DND-41 (cell line): ENCODE data around the gene JMJD6.

Experiments
- ATAC-seq: fragments of 200-7000 bp; cut with Tn5 transposase; 3 replicates; pipeline ENCODE4 v1.9.1; 2021; ENCODE audit warnings: low read depth; ENCODE audit not compliant: insufficient read depth
- DNase-seq: peaks from one replicate; pipeline ENCODE4 v3.0.0-alpha.2; 2020
- H2AFZ ChIP-seq: 2 replicates; pipeline ENCODE4 v1.6.0; 2012; ENCODE audit warnings: low read depth, low read length
- H3K27ac ChIP-seq: 2 replicates; pipeline ENCODE4 v1.5.1; 2012; ENCODE audit warnings: low read length, inconsistent platforms
- H3K27me3 ChIP-seq: fragments of 200-600 bp; sonication (generic); 2 replicates; pipeline ENCODE4 v1.6.0; 2012; ENCODE audit warnings: low read length, mild to moderate bottlenecking, inconsistent platforms; ENCODE audit not compliant: insufficient read depth, poor library complexity
- H3K36me3 ChIP-seq: 2 replicates; pipeline ENCODE4 v1.5.1; 2012; ENCODE audit warnings: low read length, inconsistent platforms; ENCODE audit not compliant: insufficient read depth
- H3K4me1 ChIP-seq: 2 replicates; pipeline ENCODE4 v1.5.1; 2012; ENCODE audit warnings: mild to moderate bottlenecking, low read length; ENCODE audit not compliant: insufficient read depth
- H3K4me2 ChIP-seq: 2 replicates; pipeline ENCODE4 v1.6.0; 2012; ENCODE audit warnings: mild to moderate bottlenecking, moderate library complexity, low read length, inconsistent platforms; ENCODE audit not compliant: insufficient read depth
- H3K4me3 ChIP-seq, 2 experiments: fragments of 200-600 bp in 1 of 2; shearing (Covaris generic) in 1 of 2; 2 replicates each; pipeline ENCODE4 v1.5.1; 2012 to 2016; ENCODE audit warnings: inconsistent platforms in 2 of 2, low read length in 2 of 2, mild to moderate bottlenecking in 2 of 2, low read depth in 1 of 2, moderate library complexity in 1 of 2
- H3K79me2 ChIP-seq: 2 replicates; pipeline ENCODE4 v1.6.0; 2012; ENCODE audit warnings: low read length, inconsistent platforms; ENCODE audit not compliant: insufficient read depth
- H3K9ac ChIP-seq: 2 replicates; pipeline ENCODE4 v1.6.0; 2012; ENCODE audit warnings: low read depth, mild to moderate bottlenecking, inconsistent platforms, low read length, moderate library complexity
- H3K9me3 ChIP-seq: 2 replicates; pipeline ENCODE4 v1.5.1; 2012; ENCODE audit warnings: low read length, moderate library complexity, mild to moderate bottlenecking, inconsistent platforms; ENCODE audit not compliant: insufficient read depth, severe bottlenecking
- H4K20me1 ChIP-seq: 2 replicates; pipeline ENCODE4 v1.6.0; 2012; ENCODE audit warnings: low read length; ENCODE audit not compliant: insufficient read depth
- EZH2 ChIP-seq: IDR thresholded peaks from 3 replicates; pipeline ENCODE4 v1.6.1; 2012; ENCODE audit warnings: borderline replicate concordance, low read depth, mild to moderate bottlenecking, moderate library complexity, low read length, inconsistent platforms; ENCODE audit not compliant: severe bottlenecking
- TF ChIP-seq, protein P1 (sequence below): IDR thresholded peaks from 2 replicates; pipeline ENCODE4 v1.5.1; 2012; ENCODE audit warnings: borderline replicate concordance, low read length, moderate library complexity, mild to moderate bottlenecking; ENCODE audit not compliant: poor library complexity, severe bottlenecking; ENCODE audit errors: extremely low read depth

Gene JMJD6

GRCh38 chr17:76695059-76695831, 31.2 kb downstream of the JMJD6 start:
- H2AFZ ChIP-seq, result no peak overlapping the region
- DNase-seq (no peak), ATAC-seq (no peak)
- H4K20me1 ChIP-seq, result no peaks in the 10 kb centered on the region
- H3K79me2 ChIP-seq, result no peaks in the 10 kb centered on the region
- no peaks in the 10 kb centered on the region for H3K9me3 ChIP-seq
- TF ChIP-seq, protein P1, sequence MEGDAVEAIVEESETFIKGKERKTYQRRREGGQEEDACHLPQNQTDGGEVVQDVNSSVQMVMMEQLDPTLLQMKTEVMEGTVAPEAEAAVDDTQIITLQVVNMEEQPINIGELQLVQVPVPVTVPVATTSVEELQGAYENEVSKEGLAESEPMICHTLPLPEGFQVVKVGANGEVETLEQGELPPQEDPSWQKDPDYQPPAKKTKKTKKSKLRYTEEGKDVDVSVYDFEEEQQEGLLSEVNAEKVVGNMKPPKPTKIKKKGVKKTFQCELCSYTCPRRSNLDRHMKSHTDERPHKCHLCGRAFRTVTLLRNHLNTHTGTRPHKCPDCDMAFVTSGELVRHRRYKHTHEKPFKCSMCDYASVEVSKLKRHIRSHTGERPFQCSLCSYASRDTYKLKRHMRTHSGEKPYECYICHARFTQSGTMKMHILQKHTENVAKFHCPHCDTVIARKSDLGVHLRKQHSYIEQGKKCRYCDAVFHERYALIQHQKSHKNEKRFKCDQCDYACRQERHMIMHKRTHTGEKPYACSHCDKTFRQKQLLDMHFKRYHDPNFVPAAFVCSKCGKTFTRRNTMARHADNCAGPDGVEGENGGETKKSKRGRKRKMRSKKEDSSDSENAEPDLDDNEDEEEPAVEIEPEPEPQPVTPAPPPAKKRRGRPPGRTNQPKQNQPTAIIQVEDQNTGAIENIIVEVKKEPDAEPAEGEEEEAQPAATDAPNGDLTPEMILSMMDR, result no peak
- no peak for TF ChIP-seq EZH2
- no peak overlapping the region for H3K4me3 ChIP-seq
- no peak overlapping the region for H3K9ac ChIP-seq
- no peaks in the 10 kb centered on the region for H3K4me1 ChIP-seq
- no peak overlapping the region for H3K27ac ChIP-seq
- H3K4me2 ChIP-seq, result no peak overlapping the region
- H3K27me3 ChIP-seq, result no peaks in the 10 kb centered on the region
- no peaks in the 10 kb centered on the region for H3K36me3 ChIP-seq

GRCh38 chr17:76691379-76692191, 34.8 kb downstream of the JMJD6 start:
- Histone ChIP-seq H3K27ac (no peak overlapping the region), H3K79me2 (no peaks in the 10 kb centered on the region), H4K20me1 (no peaks in the 10 kb centered on the region), H3K27me3 (no peaks in the 10 kb centered on the region), H3K4me1 (no peaks in the 10 kb centered on the region), H3K9me3 (no peaks in the 10 kb centered on the region), H3K4me2 (no peak overlapping the region), H3K36me3 (no peaks in the 10 kb centered on the region), H2AFZ (no peak overlapping the region), H3K9ac (no peak overlapping the region), H3K4me3 (no peak overlapping the region)
- TF ChIP-seq EZH2, result no peak
- TF ChIP-seq, protein P1, result no peak
- DNase-seq (no peak), ATAC-seq (no peak)

DNA sequence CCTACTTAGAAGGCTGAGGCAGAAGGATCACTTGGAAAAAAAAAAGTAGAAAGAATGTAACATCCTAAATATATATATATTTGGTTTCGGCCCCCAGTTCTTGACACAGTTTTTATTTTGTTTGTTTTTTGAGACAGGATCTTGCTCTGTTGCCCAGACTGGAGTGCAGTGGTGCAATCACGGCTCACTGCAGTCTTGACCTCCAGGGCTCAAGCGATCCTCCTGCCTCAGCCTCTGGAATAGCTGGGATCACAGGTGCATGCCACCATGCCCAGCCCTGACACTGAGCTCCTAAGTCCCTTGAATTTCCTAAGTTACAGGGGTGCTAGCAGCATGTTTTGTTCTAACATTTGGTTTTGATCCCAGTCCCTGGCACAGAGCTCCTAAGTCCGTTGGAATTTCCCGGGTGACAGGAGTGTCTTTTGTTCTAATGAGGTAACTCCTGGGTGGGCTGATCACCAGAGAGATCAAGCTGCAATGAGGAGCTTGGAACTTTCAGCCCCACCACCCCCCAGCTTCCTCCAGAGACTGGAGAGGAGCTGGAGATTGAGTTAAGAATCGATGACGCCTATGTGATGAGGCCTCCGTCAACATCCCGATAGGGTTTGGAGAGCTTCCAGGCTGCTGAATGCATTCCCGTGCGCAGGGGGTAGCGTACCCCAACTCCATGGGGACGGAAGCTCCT, 35.7 kb downstream of the JMJD6 start:
- H3K4me2 ChIP-seq, result no peak overlapping the region
- TF ChIP-seq, protein P1, result no peak
- TF ChIP-seq EZH2, result no peak
- H3K36me3 ChIP-seq, result no peaks in the 10 kb centered on the region
- no peaks in the 10 kb centered on the region for H4K20me1 ChIP-seq
- no peaks in the 10 kb centered on the region for H3K79me2 ChIP-seq
- no peaks in the 10 kb centered on the region for H3K4me1 ChIP-seq
- DNase-seq (no peak), ATAC-seq (no peak)
- H2AFZ ChIP-seq, result no peak overlapping the region
- no peak overlapping the region for H3K4me3 ChIP-seq
- no peaks in the 10 kb centered on the region for H3K9me3 ChIP-seq
- H3K27ac ChIP-seq, result no peak overlapping the region
- no peak overlapping the region for H3K9ac ChIP-seq
- H3K27me3 ChIP-seq, result no peaks in the 10 kb centered on the region
